GM18873 (cell line): ENCODE measurements around the gene GALNT11.
A peak's percentile ranks its signal among the peaks of the same experiment; 100 is the strongest.

Experiments
- ATAC-seq: cut with Tn5 transposase; IDR thresholded peaks from one replicate; pipeline ENCODE4 v1.9.1; 2021; ENCODE audit warnings: mild to moderate bottlenecking, moderate library complexity, moderate number of reproducible peaks; ENCODE audit not compliant: unreplicated experiment, low FRiP score

The GALNT11 gene

DNA sequence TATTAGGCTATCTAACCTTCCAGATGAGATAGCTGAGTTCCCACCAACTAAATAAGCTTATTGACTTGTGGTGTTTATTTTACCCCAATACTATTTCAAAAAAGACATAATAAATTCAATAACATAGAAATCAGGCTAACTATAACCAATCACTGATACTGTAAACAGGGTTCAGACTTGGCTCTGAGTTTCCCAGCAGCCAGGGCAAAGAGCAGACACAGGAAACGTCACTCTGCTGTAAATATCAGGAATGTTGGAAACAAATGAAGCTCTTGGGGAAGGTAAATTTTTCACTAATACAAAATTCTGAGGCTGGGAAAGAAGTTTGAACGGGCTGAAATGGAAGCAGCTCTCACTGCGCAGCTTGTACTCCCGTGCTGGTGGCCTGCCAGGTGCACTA is 114.6 kb downstream of the GALNT11 start:
- no peak for ATAC-seq

DNA sequence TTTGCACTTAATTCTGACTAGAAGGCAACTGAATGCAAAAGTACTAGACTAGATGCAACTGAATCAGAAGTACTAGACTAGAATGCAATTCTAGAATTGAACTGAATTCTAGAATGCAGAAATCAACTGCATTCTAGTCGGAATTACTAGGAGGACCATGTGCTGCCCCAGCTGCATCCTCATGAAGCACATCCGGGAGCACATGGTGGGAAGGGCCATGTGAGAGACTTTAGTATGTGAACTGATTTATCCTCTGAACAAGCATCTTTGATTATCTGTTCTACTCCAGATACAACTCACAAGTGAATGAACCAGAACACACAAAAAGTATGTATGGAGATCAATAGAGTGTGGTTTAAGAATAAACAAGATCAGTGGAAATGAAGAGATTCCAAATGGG is 115.1 kb downstream of the GALNT11 start:
- ATAC-seq = no peak

DNA sequence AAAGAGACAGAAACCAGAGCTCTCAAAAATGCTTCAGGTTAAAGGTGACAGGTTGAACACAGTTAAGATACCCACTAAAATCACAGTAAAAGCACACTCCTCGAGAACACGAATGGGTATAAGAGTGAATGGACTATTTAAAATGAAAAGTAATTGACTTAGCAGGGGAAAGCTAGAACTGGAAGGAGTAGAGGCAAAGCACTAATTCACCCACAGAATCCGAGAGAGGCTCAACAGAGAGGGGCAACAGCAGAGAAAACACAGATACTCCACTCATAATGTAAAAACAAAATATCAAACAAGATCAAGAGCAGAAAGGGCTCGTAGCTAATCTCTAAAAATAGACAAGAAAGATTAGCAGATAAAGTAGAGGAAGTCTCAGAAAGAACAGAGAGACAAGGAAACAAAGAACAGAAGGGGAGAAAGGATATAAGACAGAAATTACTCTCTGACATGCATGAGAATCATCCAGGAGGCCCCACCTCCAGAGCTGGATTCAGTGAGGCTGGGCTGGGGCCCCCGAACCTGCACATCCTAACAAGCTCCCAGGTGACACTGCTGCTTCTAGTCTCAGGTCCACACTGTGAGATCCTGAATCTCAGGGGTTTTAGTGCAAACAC is 117.6 kb downstream of the GALNT11 start:
- ATAC-seq = no peak

DNA sequence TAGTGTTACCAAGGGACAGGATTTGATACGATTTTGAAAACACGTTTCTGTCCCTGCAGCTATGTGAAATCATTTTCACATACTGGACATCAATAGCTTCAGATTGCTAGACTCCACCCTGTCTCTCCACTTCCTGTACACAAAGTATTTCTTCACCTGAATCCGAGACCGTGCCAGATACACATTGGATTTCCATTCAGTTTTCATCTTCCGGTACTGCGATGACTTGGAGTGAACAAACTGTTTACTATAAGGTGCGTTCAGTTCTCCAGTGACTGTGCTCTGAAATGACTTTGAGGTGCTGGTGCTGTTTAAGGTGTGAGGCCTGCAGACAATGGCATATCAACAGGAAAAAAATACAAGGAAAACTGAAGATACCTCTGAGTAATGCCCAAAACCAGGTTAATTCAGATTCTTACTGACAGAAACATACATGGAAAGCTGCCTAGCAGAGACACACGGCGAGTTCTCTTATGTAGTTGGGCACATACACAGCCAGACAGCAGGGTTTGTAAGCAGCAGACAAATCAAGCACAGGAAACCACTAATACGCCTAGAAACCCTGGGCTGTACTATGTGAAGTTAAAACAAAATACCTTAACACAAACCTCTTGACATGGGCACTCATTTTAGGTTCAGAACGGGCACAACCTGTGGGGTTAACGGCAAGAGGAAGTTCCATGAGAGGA is 119.2 kb downstream of the GALNT11 start:
- no peak for ATAC-seq

DNA sequence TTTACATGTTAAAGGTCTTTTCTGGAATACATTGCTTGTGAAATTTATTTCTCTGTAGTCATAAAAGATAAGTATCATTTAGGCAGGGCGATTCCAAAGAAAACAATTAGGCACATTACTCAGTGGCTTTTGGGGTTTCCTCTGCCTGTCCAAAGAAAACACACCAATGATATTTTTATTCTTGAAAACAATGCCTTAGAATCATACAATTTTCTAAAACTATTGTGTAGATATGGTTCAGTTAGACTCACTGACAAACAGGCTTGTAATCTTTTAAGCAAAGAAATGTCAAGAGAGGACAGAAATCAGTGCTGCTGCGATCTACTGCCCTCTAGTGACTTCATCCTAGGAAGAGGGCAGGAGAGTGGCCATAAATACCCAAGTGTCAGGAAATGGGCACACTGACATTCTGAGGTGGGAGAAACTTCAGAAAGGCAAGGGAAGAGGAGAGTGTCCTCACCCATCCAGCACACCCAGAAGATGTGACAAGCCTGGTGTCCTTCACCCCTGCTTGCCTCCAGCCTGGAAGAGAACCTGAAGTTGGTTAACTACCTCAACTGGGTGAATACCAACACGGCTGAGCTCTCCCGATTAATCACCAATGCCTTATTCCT is 120.5 kb downstream of the GALNT11 start:
- no peak for ATAC-seq

DNA sequence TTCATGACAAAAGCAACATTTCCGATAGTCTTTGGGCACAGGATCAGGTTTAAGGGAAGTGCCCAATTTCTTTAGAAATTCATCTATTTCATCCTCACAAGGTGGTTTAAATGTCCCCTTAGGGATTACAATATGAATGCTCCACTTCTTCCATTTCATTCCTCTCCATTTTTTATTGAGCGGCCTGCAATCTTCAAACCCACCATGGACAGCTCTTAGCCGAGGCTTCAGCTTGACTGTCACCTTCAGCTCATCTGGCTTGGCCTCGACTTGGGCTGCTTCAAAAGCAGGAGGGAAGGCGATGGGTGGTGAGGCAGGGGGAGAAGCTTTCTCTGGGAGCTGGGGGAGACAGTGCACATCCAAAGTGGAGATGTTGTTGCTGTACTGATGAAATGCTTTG is 123.2 kb downstream of the GALNT11 start:
- no peak for ATAC-seq

DNA sequence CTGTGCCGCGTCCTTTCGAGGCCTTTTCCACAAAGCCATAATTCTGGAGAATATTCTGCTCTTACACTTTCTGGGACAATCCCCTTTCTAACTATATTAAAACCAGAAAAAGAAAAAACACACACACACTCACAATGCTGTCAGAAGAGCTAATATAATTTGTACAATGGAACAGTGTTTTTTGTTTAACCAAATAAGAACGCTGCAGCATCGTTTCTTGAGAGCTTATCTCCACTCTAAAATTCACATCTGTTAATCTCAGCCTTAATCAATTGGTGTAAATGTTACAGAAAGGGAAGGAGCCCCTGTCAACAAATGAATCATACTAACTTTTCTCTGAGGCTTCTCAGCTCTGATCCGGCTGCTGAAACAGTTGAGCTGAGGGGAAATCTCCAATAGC is 123.9 kb downstream of the GALNT11 start:
- no peak for ATAC-seq

DNA sequence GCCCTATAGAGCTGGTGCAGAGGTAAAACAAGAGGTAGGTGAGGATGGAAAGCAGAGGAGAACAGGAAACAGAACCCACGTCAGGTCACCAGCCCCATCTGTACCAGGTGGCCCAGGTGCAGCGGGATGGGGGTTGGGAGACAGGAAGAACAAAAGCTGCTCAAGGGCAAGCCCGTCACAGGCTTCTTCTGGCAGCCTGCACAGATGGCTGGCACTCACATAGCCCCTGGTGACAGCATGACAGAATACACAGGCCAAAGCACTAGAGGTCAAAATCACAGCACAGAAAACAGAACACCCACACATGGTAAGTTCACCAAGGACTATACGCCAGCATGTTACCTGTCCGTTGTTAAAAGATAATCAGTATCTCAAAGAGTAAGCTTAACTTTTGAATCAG is 126.8 kb downstream of the GALNT11 start:
- no peak for ATAC-seq

DNA sequence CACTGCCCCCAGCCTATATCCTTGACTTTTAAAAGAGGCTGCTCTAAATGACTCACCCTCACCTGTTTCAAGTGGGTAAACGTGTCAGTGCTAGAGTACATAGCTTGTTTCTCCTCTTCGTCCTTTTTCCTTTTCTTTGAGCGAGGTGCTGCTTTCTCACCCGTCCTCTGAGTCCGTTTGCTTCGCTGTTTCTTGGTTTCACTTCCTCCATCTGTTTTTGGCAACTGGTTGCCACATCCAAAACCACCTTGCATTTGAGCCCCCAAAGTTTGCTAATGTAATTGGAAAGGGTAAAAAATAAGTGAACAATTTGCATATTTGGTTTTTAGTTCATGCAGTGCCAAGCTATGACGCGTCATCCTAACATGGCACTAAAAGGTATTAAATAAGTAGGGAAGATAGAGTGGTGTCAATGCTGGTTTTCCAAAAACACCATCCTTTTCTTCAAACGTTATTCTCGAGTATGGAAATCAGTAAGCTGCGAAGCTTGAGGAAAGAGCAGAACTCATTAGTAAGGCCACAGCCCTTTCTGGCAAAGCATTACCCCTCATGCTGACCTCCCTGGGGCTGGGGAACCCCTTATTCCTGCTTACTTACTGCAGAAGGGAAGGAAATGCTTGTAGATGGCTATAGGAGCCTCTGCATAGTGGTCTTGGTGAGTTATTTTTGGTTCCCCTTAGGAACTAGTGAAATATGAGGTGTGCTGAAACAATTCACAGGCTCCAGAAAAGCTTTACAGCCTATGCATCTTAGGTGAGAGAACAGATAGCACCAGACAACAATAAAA is 133.5 kb downstream of the GALNT11 start:
- ATAC-seq = peak; percentile 81

DNA sequence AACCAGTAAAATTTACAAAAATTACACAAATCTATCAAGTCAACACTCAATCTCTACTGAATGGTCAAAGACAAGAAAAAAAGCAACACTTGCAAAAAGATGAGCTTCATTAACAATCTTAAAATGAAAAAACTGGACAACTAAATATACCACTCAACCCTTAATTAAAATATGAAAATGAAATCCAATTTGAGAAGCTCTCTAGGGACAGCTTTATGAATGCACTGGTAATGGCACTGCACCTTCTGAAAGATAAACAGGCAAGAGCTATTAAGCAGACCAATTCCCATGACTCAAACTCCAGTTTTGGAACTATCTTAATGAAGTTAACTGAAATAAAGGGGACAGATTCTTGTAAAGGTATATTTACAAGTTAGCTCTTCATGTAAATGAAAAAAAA is 135.7 kb downstream of the GALNT11 start:
- ATAC-seq = no peak

DNA sequence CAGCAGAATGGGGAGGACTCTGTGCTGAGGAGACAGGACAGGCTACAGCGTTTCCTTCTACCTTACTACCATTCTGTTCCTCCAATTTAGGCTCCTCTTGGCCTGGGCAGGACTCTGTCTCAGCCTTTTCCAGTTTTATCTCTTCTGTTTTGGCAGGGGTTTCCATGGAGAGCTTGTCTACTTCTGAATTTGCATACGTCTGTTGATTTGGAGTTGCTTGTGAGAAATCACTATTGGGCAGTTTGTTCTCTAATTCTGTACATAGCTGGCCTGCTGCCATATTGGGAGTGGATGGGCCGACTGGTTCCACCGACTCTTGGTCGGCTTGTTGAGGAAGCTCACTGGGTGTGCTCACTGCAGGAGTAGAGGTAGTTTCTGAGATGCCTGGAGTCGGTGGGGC is 136.8 kb downstream of the GALNT11 start:
- ATAC-seq = no peak
